Measurements from ENCODE around the gene SAMD10.

The SAMD10 gene

GRCh38 chr20:63955281-63955826 is 24.1 kb downstream of the SAMD10 start:
- DNase-seq: no peak

DNA sequence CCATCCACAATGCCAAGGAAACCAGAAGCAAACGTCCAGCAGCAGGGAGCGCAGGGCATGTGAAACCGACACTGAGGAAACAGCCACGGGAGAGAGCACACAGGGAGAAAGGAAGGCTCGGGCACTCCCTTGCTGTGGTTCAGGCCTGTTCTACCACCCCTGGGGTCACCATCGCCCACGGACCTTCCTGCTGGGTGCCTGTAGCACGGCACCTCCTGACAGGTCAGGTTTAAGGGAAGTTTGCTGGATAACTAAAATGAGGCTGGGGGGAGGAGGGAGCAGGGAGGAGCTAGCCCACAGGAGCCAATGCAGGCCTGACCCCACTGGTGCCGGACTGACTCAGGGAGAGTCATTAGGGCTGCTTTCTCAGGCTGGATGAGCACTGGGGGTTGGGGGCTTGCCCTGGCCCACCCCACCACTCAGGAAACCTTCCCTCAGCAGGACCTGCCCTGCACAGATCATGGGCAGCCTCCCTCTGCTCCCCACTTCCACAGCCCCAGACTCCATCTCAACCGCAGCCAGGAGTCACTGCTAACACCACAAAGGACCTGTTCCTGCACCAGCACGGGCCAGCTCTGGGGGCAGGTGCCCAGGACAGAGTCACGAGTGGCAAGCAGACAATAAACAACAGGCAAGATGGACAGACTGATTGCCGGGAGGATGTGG is 25.5 kb downstream of the SAMD10 start:
- DNase-seq: no peak

DNA sequence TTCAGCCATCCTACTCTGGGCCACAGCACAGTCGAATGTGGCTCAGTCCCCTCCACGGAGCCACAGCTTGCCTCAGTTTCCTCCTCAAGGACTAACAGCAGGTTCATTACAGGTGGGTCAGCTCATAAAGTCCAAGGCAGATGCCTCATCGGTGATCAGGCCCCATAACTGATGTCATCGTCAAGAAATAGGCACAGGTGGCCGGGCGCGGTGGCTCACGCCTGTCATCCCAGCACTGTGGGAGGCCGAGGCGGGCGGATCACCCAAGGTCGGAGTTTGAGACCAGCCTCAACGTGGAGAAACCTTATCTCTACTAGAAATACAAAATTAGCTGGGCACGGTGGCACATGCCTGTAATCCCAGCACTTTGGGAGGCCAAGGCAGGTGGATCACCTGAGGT is 26.7 kb downstream of the SAMD10 start:
- no peak for DNase-seq

DNA sequence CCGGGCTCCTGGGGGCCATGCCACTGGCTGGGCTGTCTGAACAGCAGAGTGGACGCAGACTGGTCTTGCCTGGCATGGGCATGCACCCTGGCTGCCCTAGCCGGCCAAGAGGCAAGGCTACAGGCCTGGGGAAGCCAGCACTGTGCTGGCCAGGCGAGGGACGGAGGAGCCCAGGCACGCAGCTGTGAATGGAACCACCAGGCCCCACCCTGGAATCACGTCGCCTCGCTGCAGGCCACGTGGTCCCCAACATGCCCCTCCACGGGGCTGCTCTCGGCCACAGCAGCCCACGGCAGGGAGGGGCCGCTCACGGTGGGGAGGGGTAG is 27.3 kb downstream of the SAMD10 start:
- DNase-seq: no peak

GRCh38 chr20:63951398-63952209 is 27.8 kb downstream of the SAMD10 start:
- DNase-seq: no peak

DNA sequence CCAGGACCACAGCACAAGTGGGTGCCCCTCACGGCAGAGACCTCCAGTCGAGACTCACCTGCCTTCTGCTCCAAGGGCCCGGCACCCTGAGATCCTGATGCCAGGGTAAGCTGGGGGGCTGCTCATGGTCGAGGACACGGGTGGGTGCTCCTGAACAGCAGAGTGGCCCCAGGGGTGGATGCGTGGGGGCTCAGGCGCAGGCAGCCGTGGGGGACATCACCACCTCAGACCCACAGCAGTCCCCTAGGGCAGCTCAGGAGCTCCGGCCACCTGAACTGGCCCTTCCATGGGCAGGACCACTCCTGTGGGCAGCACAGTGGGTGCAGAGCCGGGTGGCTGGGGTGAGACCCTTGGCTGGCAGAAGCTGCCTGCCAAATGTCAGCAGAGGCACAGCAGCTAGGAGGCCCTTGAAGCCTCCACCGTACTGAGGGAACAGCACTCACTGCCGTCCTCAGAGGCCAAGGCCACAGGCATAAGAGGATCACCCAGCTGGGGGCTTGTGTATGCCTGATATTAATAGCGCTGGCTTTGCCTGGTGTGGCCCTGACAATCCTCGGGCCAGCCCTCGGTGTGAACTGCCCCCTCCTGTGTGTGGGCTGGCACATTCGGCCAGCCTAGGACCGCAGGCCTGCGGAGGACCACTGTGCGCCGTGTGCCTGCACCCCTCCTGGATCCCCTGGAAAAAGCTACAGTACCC is 28.6 kb downstream of the SAMD10 start:
- no peak for DNase-seq

DNA sequence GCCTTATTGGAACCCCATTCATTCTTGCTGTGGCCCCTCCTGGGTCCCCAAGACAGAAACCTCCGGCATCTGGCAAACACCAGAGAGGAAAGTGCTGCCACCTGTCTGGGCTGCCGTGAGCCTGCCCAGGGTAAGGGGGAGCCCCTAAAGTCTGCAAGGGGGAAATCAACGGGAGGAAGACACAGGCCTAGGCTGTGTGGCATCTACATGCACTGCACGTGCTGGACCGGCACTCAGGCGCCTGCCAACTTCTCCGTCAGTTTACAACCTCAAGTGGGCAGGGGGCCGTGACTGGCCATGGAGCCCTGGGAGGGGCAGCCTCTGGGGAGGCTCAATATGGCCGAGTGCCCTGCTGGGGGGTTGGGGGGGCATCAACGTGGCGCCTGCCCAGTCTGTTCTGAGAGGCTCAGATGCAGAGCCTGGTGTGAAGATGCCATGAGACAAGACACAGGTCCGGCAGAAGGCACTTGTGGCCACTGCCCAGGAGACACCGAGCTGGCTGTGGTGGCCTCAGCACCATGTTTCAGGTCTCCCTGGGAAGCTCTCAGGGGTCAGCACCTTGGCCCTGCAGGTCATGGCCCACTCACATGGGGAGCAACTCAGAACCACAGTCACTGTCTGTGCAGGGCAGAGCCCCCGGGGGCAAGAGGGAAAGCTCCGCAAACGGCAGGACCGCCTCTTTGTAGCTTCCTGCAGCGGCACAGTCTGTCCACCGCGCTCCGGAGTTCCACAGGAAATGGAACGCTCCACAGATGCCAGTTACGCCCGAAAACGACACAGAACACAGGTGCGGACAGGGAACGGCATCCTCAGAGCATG is 31.6 kb downstream of the SAMD10 start:
- DNase-seq: no peak

GRCh38 chr20:63946986-63947637 is 32.3 kb downstream of the SAMD10 start:
- DNase-seq: no peak

GRCh38 chr20:63945921-63946920 is 33.2 kb downstream of the SAMD10 start:
- no peak for DNase-seq

- DNase-seq: no peak
Measured at GRCh38 chr20:63945031-63945658, 34.3 kb downstream of the SAMD10 start.

GRCh38 chr20:63944078-63944941 is 35.1 kb downstream of the SAMD10 start:
- no peak for DNase-seq

DNA sequence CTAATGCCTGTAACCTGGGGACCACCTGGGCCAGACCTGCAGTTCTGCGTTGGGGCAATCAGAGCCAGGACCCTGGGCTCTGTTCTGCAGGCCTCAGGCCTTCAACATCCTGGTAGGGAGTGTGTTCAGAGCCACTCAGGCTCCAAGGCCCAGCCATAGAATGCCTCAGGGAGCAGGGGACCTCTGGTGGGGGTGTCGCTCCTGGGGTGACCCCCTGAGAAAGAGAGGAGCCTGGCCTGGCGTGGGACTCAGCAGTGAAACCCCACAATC is 35.7 kb downstream of the SAMD10 start:
- DNase-seq: no peak

DNA sequence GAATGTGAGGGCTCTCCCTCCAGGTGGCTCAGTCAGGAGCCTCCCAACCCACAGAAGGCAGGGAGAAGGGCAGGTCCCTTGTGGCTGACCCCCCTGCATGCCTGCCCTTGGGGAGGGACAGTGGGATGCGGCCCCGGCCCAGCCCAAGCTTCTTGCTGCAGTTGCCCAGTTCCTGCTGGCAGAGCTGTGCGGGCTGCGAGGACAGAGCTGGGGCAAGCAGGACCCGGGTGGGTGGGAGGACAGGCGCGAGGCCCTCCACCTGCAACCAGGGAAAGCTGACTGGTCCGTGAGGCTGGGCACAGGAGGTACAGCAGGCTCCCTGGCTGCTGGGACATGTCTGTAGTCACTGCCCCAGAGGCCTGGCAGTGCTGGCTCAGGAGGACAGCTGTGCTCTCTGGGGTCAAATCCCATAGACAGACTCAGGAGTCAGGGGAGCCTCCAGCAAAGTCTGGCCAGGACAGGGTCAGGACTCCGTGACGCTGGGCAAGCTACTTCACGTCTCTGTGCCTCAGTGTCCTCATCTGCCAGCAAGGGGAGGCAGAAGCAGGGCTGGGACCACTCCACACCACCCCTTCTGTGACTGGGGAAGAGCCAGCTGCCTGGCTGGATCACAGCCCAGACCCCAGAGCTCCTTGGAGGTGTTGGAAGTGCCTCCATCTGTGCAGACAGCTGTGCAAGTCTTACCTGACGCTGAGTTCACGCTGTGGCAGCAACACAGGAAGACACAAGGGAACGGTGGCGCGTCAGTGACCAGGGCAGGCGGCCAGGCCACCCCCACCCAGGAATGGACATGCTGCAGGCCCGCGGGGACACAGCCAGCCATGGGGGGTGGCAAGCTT is 36.3 kb downstream of the SAMD10 start:
- no peak for DNase-seq

DNA sequence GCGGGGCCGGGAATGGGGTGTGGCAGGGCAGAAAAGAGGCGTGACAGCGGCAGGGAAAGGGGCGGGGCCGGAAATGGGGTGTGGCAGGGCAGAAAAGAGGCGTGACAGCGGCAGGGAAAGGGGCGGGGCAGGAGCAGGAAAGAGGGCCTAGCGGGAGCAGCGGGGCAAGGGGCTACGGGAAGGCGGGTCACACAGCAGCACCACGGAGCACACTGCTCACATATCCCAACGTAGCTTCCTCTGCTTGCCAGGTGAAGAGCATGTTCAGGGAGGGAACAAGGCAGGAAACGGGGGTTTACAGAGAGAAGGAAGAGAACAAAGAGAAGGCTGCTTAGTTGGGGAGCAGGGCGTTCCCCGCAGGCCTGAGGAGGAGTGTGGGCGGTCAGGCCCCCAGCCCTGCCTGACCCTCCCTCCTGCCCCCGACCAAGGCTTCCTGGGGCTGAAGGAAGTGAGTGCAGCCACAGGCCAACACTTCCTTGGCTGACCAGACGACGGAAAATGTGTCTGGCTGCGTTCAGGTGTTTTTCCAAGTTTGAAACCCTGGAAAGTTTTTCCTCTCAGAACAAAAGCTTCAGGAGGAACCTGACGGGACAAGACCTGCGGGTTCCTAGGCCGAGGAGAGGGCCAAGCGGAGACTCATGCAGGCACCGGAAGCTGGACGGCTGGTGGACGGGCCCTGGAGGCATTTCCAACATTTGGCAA is 37.0 kb downstream of the SAMD10 start:
- DNase-seq: no peak

DNA sequence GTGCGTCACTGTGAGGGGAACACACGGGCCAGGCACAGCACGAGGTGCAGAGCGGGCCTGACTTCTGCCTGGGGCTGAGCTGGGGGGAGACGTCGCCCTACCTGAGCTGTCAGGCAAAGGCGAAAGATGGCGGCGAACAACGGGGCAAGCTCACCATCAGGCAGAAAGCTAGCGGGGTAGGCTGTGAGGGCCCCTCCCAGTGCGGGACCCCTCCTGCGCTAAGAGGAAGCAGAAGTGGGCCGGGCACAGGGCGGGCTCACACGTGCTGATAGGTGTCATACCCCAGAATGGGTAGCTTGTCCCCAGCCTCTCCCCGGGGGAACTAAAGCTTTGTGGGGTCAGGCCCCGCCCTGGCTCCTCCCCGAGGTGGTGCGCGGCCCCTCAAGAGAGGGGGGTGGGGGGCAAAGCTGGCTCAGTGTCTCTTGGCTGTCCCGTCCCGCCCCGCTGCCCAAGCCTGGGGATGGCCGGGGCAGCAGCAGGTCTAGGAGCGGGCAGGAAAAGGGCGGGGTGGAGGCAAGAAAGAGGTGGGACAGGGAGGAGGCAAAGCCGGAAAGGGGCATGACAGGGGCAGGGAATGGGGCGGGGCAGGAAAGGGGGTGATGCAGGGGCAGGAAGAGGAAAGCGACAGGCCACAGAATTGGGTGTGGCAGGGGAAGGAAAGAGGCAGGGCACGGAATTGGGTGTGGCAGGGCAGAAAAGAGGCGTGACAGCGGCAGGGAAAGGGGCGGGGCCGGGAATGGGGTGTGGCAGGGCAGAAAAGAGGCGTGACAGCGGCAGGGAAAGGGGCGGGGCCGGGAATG is 38.0 kb downstream of the SAMD10 start:
- no peak for DNase-seq

DNA sequence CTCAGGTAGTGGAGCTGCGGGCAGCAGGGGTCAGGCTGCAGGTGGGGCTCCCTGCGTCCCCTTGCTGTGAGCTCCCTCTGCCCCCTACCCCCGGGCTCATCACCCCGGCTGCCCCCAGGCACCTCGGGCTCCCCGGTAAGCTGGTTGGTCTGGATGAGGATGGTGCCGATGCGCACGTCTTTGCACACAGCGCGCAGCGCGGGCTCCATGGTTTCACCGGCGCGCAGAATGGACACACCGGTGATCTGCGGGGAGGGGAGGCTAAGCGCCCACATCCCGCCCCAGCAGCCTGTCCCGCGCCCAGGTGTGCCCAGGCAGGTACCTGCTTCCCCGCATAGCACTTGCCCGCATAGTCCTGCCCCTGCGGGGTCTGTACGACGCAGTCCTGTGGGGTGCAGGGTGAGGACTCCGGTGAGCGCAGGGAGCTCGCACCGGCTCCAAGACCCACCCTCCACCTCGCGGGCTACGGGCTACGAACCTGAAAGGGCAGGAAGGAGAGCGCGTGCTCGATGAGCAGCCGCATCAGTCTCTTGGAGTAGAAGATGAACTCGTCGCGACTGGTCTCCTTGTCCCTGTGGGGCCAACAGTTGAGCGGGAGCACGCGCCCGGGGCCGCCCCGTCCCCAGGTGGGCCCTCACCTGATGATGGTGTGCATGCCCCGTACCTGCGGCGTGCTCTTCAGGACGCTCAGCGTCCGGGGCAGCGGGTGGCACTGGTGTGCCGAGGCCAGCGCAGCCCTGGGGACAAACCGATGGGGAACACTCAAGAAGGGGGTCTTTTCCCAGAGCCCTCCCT is 38.8 kb downstream of the SAMD10 start:
- no peak for DNase-seq
